Measurements from ENCODE around the gene CD6.

DNA sequence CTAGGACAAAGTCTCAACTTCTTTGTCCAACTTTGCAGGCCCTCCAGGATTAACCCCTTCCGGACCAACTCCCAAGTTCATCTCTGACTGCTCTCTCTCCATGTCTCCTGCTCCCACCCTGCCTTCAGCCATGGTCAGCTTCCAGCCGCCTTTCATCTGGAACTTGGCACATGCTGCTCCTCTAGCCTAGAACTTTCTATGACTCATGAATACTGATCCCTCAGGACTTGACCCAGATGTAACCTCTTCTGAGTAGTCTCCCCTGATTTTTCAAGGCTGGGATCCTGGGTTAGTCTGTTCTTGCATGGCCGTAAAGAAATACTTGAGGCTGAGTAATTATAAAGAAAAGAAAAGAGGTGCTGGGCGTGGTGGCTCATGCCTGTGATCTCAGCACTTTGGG is 14.3 kb upstream of the CD6 start:
- no peak for TF ChIP-seq ZNF274 (IDR thresholded peaks at IDR 0.05; ENCODE audit: low read depth, low read length)
- TF ChIP-seq YY1 (IDR thresholded peaks at IDR 0.05; ENCODE audit: insufficient read depth, insufficient read length): no peak
- TF ChIP-seq SUZ12 (IDR thresholded peaks at IDR 0.05; ENCODE audit: extremely low read depth, insufficient read depth, insufficient read length): no peak
